Nephron progenitor cell (in vitro differentiated cells): ENCODE measurements around the gene ERBB4.

Source experiments
- DNase-seq: peaks from one replicate; pipeline ENCODE4 v3.0.0; 2021
- H3K27ac Mint-ChIP-seq: 2 replicates; pipeline ENCODE4 v1.8.0; 2021; ENCODE audit warnings: mild to moderate bottlenecking, moderate library complexity, mixed read lengths
- H3K27me3 Mint-ChIP-seq: 2 replicates; pipeline ENCODE4 v1.8.0; 2021; ENCODE audit warnings: mild to moderate bottlenecking, low read depth, mixed read lengths; ENCODE audit not compliant: poor library complexity
- H3K36me3 Mint-ChIP-seq: 2 replicates; pipeline ENCODE4 v1.8.0; 2021; ENCODE audit warnings: low read depth, mixed read lengths
- H3K4me1 Mint-ChIP-seq: 2 replicates; pipeline ENCODE4 v1.8.0; 2021; ENCODE audit warnings: mixed read lengths
- H3K4me3 Mint-ChIP-seq: 2 replicates; pipeline ENCODE4 v1.8.0; 2021; ENCODE audit warnings: mild to moderate bottlenecking, moderate library complexity, mixed read lengths
- H3K9me3 Mint-ChIP-seq: 2 replicates; pipeline ENCODE4 v1.8.0; 2021; ENCODE audit warnings: mild to moderate bottlenecking, moderate library complexity, mixed read lengths
- TF ChIP-seq, protein P1 (sequence below): fragments of 200-600 bp; sonication (generic); IDR thresholded peaks from 2 replicates; pipeline ENCODE4 v1.5.0; 2021; ENCODE audit warnings: antibody characterized with exemption

Gene ERBB4

GRCh38 chr2:212156088-212156487 lies 382.5 kb downstream of the ERBB4 start:
- TF ChIP-seq, protein P1, sequence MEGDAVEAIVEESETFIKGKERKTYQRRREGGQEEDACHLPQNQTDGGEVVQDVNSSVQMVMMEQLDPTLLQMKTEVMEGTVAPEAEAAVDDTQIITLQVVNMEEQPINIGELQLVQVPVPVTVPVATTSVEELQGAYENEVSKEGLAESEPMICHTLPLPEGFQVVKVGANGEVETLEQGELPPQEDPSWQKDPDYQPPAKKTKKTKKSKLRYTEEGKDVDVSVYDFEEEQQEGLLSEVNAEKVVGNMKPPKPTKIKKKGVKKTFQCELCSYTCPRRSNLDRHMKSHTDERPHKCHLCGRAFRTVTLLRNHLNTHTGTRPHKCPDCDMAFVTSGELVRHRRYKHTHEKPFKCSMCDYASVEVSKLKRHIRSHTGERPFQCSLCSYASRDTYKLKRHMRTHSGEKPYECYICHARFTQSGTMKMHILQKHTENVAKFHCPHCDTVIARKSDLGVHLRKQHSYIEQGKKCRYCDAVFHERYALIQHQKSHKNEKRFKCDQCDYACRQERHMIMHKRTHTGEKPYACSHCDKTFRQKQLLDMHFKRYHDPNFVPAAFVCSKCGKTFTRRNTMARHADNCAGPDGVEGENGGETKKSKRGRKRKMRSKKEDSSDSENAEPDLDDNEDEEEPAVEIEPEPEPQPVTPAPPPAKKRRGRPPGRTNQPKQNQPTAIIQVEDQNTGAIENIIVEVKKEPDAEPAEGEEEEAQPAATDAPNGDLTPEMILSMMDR, result no peak
- Mint-ChIP-seq H3K4me1 (no peaks in the 10 kb centered on the region), H3K27ac (no peak overlapping the region), H3K9me3 (no peaks in the 10 kb centered on the region), H3K27me3 (no peaks in the 10 kb centered on the region), H3K4me3 (no peak overlapping the region), H3K36me3 (no peaks in the 10 kb centered on the region)
- DNase-seq, result no peak

- Mint-ChIP-seq H3K4me3 (no peak overlapping the region), H3K27ac (no peak overlapping the region), H3K27me3 (no peaks in the 10 kb centered on the region), H3K4me1 (no peaks in the 10 kb centered on the region), H3K36me3 (no peaks in the 10 kb centered on the region), H3K9me3 (no peaks in the 10 kb centered on the region)
- TF ChIP-seq, protein P1, result no peak
- no peak for DNase-seq
Measured at GRCh38 chr2:212154477-212154878, 384.1 kb downstream of the ERBB4 start.

DNA sequence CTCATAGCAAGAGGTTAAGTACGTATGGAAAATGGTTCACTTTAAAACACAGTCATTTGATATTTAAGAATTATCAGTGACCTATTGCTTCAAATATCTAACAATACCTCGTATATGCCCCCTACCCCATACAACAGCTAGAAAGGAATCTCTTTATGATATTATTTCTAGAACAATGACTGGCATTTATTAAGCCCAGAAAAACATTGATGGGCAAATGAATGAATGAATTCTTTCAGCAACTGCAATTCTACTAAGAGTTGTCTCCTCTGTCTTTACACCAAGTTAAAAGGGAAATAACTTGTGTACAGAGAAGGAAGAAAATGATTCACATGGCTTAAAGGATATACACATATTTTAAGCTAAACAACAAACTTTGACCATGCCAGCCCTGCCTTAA lies 384.7 kb downstream of the ERBB4 start:
- Mint-ChIP-seq H3K9me3 (no peaks in the 10 kb centered on the region), H3K36me3 (no peaks in the 10 kb centered on the region), H3K4me3 (no peak overlapping the region), H3K27me3 (no peaks in the 10 kb centered on the region), H3K27ac (no peak overlapping the region), H3K4me1 (no peaks in the 10 kb centered on the region)
- no peak for DNase-seq
- TF ChIP-seq, protein P1, result no peak

DNA sequence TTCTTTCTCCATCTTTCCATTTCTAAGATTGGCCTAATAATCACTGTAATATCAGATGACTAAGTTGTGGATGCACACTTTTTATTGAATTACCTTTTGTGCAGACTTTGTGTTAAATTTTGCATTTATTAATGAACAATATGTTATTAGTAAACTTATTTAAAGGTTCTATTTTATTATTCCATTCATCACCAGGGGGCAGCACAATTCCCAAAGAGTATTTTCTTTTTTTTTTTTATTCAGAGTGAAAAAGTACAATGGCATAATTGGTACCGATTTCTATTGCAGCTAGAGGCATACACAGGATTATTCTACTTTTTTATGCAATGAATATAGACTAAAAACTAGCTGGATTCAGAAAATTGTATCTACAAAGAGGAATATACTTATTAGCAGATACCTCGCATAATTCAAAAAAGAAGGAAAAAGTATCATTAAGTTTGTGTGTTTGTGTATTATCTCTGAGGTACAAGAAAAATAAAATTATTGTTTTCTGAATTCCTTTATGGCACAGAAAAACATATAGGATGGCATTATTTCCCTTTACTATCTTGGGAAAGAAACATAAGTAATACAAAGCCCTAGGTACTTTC lies 390.6 kb downstream of the ERBB4 start:
- Mint-ChIP-seq H3K9me3 (no peaks in the 10 kb centered on the region), H3K36me3 (no peaks in the 10 kb centered on the region), H3K27me3 (no peaks in the 10 kb centered on the region), H3K4me3 (no peak overlapping the region), H3K4me1 (no peaks in the 10 kb centered on the region), H3K27ac (no peak overlapping the region)
- TF ChIP-seq, protein P1, result peak; percentile 49
- no peak for DNase-seq

DNA sequence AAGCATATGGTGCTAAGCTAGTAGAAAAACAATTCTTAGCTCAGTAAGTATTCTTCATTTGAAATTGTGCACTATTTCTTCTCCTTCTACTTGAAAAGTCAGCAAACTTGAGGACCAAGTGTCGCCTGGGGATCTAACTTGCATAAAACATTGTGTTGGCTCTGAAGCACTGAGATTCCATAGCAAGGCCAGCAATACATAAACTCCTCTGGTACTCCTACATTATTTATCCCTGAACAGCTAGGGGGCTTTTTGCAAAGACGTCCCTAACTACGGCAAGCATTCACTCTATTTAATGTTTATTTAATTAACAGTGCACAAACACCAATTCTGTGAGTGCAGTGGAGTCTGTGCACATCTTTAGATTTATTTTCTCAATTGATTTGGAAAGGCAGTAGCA lies 392.2 kb downstream of the ERBB4 start:
- no peaks in the 10 kb centered on the region for H3K27me3 Mint-ChIP-seq
- no peak overlapping the region for H3K4me3 Mint-ChIP-seq
- no peaks in the 10 kb centered on the region for H3K4me1 Mint-ChIP-seq

DNA sequence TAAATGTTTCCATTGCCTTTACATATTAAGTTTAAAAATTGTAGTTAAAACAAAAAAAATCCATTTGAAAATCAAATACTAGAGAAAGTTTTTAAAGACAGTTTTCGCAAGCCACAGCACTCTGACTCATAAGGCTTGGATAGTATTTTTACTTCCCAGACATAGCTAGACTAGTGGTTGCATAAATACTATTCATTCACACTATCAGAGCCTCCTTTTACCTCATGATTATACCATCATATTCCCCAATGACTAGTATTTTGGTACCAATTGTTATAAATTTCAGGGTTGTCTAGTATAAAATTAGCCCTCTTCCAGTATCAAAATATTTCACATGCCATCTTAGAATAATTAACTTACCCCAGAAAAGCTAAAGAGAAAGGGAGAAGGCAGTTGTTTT lies 393.5 kb downstream of the ERBB4 start:
- TF ChIP-seq, protein P1, result no peak
- Mint-ChIP-seq H3K4me3 (no peak overlapping the region), H3K27ac (no peak overlapping the region), H3K27me3 (no peaks in the 10 kb centered on the region), H3K9me3 (no peaks in the 10 kb centered on the region), H3K36me3 (no peaks in the 10 kb centered on the region), H3K4me1 (no peaks in the 10 kb centered on the region)
- no peak for DNase-seq

More for the DNA sequence above, 392.2 kb downstream of the ERBB4 start:
- Mint-ChIP-seq H3K27ac (no peak overlapping the region), H3K36me3 (no peaks in the 10 kb centered on the region), H3K9me3 (no peaks in the 10 kb centered on the region)
- TF ChIP-seq, protein P1, result no peak
- no peak for DNase-seq
